Measurements from ENCODE around the gene CD22.

Gene CD22

DNA sequence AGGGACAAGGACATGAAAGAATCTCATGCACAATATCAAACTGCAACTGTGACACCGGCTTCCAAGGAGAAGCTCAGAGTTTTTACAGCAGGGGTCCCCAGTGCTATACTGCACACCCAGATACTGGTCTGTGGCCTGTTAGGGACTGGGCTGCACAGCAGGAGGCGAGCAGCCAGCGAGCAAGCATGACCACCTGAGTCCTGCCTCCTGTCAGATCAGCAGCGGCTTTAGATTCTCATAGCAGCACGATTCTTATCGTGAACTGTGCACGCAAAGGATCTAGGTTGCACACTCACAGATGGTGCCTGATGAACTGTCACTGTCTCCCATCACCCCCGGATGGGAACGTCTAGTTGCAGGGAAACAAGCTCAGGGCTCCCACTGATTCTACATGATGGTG, 13.1 kb upstream of the CD22 start:
- no peak for DNase-seq

DNA sequence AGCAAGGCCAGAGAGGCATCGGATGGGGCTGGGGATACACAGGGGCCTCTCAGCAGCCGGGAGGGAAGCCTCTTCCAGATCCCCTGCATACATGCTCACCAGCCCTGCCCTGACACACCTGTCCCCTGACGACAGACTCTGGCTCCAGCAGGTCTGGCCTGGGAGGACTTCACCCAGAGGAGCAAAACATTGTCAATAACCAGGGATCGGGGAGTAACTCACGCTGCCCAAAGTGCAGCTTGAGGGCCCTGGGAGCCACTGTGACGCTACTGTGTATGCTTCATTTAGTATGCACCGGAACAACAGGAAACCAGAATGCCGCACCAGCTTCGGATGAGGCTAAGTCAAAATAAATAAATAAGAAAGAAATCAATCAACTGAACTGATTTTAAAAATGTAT, 12.4 kb upstream of the CD22 start:
- no peak for DNase-seq

DNA sequence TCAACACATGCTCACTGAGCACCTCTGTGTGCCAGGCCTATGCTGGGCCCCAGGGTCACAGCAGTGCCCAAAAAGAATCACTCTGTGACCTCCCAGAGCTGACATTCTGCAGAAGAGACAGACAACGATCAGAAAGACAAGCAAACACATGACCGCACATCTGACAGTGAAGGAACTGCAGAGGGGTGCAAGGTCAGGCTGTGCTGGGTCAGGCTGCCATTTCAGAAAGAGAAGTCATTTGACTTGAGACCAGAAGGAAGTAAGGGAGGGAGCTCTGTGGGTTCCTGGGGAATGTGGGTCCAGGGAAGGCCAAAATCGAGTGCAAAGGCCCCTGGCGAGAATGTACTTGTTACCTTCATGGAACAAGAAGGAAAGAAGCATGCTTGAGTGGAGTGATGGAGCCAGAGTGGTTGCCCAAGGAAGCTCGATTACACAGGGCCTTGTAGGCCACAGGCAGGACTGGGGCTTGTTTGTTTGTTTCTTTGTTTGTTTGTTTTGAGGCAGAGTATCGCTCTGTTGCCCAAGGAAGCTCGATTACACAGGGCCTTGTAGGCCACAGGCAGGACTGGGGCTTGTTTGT, 11.4 kb upstream of the CD22 start:
- no peak for DNase-seq

DNA sequence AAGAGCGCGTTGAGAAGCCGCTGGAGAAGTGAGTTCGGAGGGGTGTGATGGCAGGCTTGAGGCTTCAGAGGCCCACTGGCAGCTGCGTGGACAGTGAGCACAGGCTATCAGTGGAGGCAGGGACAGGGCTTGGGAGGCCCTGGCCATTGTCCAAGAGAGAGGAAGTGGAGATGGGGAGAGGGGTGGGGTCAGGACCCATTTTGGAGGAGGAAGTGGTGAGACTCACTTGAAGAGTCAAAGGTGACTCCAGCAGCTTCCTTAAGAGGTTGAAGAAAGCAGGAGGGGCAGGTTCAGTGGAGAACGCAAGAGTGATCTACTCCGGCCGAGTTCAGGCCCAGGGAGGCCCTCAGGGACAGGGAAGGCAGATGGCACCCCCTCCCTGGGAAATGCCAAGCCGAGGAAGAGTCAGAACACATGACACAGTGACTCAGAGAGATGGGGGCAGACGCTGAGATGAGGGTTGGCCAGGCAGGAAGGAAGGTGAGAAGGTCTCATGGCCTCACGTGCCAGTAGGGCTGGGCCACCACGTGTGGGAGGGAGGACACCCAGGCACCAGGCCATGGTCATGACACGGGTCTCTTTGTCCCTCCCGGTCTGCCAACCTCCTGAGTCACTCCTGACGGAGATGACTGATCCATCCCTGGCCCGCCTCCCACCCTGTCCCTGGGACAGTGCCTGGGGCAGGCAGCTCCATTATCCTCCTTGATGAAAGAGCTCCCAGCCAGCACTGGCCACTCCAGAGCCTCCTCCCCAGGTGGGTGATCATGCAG, 10.1 kb upstream of the CD22 start:
- no peak for DNase-seq

DNA sequence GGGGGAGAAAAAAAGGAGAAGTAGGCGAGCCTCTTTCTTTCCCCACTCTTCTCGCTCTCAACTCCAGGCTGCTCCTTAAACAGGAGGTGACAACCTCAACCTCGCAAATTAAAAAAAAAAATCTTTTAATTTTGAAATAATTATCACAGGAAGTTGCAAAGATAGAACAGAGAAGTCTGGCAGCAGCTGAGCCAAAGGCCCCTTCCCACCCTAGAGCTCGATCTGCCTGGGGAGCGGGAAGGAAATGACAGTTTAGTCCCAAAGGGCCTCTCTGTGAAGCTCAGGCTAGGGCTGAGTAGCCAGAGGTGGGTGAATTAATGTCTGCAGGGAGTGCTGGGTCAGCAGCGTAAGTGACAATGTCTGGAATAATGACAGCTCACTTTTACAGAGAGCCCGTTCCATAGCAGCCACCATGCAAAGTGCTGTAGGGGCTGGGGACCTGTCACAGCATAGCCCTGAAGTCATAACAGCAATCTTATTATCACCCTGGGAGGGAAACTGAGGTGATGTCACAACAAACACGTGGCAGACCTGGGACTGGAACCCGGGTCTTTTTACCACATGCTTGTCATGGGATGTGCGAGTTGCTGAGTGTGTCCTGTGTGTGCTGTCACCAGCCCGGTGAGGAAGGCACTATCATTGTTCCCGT, 8.8 kb upstream of the CD22 start:
- DNase-seq = no peak

DNA sequence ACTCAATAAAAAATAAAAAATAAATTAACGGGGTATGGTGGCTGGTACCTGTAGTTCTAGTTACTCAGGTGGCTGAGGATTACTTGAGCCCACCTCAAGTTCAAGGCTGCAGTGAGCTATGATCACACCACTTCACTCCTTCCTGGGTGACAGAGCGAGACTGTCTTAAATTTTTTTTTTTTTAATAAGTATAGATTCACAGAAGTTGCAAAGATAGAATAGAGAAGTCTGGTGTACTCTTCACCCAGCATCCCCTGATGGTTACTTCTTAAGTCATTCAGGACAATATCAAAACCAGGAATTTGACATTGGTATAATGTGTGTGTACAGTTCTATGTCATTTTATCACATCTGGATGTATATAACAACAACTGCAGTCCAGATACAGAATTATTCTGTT, 7.7 kb upstream of the CD22 start:
- no peak for DNase-seq

DNA sequence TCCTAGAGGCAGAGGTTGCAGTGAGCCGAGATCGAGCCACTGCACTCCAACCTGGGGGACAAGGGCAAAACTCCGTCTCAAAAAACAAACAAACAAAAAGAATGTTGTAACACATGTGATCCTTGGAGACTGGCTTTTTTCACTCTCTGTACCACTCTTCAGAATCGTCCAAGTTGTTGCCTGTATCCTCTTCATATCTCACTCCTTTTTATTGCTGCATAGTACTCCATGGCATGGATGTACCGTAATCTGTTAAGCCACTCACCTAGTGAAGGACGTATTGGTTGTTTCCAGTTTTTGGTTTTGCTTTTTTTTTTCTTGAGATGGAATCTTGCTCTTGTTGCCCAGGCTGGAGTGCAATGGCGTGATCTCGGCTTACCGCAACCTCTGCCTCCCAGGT, 7.0 kb upstream of the CD22 start:
- DNase-seq = no peak

DNA sequence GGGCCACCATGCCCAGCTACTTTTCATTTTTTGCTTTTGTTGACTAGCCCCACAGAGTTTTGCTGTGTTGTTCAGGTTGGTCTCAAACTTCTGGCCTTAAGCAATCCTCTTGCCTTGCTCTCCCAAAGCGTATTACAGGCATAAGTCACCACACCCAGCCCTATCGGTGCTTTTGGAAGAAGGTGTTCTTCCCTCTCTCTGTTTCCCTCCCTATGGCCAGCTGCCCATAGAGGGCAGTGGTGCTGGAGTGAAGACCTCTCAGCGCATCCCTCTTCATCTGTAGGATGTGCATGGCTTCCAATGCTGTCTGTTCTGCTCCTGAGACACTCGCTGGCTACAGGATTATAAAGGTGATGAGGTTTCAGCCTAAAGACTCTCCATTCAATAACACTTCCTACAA, 1.3 kb upstream of the CD22 start:
- DNase-seq = no peak

DNA sequence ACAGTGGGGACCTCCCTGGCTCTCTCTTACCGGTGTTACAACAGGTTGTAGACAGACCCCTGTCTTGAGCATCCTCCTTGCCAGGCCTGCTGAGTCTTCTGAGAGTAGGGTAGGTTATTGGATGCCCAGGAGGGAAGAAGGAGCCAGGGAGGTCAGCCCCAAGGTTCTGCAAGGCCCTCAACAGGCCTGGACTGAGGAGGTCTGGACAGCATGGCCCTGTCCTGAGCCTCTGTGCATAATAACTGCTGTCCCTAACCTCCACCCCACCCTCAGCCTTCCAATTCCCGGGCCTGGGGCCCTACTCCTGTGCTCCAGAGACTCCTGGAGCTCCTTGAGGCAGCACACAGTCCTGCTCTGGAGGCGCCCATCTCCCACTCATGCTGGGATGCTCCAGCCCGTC, 336 bp downstream of the CD22 start:
- DNase-seq = no peak

DNA sequence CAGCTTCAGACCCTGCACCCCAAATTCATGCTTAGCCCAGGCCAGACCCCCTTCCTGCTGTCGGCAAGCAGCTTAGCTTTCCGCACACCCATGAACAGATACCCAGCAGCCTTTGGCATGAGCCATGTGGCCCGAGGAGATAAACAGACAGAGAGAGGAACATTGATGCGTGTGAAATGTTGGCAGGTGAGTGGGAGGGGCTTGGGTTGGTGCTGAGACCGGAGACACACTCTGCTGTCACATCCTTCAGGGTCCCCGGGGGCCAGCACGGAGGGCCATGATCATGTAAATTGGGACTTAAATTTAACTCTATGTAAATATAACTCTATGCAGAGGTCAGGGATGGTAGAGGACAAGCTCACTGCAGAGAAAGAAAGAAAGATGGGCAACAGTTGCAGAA, 1.5 kb downstream of the CD22 start:
- no peak for DNase-seq

DNA sequence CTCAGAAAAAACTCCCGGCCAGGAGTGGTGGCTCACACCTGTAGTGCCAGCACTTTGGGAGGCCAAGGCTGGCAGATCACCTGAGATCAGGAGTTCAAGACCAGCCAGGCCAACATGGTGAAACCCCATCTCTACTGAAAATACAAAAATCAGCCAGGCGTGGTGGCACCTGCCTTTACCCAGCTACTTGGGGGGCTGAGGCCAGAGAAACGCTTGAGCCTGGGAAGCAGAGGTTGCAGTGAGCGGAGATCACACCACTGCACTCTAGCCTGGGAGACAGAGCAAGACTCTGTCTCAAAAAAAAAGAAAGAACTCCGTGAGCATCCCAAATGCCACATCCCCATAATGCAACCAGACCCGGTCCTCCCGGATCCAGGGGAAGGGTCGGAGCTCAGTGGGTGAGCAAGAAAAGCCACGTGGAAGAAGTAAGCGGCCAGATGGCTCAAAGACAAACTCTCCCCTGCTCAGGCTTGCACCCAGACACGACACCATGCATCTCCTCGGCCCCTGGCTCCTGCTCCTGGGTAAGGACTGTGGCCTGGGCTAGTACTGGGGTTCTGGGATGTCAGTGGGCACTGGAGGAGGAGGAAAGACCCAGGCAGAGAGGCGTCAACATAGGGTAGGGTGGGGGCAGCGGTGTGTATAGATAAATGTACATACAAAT, 2.7 kb downstream of the CD22 start:
- DNase-seq = no peak

DNA sequence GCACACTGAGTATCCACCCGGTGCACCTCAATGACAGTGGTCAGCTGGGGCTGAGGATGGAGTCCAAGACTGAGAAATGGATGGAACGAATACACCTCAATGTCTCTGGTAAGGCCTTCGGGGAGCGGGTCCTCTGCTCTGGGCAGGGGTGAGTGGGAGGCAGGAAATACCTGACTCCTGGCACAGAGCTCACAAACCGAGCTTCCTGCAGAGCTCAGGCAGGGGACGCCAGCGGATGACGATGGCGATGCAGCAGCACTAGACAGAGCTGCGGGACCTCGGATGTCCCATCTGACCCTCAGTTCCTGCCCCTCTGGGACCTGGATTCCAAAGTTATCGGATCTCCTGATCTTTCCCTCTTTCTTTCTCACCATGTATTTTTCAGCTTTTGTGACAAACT, 3.8 kb downstream of the CD22 start:
- DNase-seq = no peak

DNA sequence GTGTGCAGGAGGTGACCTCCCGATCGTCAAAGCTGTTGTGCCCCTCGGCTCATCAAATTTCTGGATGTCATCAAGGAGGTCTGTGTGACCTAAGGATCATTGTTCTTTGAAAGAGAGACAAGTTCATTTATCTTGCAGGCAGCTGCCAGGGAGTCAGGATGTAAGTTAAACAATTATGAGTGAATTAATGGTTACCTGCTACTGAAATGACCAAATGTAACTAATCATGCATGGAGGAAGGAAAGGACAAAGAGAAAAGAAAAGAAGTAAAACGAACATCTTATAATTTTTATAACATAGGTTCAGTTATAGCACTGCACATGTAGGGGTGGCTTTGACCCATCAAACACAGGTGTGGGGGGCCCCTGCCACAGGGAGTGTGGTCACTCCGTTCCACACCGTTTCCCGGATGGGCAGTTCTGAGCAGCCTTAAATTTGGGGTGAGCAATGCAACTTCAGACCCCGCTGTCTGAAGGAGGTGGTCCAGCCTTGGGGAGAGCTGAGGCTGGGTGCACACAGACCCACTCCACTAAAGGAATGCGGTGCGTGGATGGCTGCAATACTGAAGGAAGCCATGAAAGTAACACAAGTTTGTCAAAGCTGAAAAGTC, 5.3 kb downstream of the CD22 start:
- DNase-seq = no peak

DNA sequence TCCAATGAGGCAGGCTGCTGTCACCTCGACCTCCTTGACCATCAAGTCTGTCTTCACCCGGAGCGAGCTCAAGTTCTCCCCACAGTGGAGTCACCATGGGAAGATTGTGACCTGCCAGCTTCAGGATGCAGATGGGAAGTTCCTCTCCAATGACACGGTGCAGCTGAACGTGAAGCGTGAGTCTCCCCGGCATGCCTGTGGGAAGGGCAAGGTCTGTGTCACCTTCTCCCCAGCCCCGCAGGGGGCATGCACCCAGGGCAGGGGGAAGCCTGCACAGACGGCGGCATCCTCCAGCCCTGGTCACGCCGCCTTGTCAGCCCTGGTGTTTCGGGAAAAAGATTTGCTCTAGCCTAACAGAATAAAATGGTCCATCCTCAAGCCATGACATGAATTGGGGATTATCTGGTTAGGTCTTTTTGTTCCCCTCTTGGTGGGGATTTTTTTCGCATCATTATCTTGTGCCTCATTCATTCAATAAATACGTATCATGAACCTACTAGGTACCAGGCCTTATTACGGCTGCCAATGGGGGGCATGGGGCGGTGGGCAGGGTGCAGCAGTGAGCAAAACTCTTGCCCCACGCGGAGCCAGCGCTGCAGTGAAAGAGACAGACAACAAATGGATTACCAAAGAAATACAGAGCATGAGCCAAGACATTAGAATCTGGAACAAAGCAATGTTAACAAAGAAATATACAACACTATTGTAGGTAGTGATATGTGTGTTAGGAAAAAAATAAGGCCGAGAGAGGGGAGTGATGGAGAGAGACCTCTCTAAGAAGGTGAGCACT, 7.4 kb downstream of the CD22 start:
- no peak for DNase-seq

DNA sequence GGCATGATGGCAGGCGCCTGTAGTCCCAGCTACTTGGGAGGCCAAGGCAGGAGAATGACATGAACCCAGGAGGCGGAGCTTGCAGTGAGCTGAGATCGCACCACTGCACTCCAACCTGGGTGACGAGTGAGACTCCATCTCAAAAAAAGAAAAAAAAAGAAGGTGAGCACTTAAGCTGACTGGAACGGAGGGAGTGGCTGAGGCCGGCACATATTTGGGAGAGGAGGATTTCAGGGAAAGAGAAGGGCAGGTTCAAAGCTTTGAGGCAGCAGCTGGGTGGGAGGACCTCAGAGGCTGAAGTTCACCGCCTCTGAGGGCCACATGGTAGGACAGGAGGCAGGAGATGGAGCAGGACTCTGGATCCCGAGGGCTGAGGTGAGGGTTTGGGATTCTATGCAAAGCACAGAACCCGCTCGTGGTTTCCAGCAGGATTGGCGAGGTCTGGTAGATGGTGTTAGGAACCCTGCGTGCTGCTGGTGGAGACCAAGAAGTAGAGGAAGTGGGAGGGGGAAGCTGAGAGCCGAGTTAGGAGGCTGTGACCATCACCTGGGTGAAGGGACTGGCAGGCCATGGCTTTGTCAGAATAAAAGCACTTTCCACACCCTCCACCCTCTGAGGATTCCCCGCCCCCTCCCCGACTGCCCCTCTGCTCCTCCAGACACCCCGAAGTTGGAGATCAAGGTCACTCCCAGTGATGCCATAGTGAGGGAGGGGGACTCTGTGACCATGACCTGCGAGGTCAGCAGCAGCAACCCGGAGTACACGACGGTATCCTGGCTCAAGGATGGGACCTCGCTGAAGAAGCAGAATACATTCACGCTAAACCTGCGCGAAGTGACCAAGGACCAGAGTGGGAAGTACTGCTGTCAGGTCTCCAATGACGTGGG, 8.4 kb downstream of the CD22 start:
- no peak for DNase-seq

DNA sequence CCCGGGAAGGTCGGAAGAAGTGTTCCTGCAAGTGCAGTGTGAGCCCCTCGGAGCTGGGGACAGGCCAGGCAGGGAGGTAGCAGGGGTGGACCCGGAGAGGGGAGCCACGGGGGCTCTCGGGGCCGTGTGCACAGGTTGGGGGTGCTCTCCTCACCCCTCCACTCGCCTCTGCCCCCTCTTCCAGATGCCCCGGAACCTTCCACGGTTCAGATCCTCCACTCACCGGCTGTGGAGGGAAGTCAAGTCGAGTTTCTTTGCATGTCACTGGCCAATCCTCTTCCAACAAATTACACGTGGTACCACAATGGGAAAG, 9.0 kb downstream of the CD22 start:
- DNase-seq = no peak

DNA sequence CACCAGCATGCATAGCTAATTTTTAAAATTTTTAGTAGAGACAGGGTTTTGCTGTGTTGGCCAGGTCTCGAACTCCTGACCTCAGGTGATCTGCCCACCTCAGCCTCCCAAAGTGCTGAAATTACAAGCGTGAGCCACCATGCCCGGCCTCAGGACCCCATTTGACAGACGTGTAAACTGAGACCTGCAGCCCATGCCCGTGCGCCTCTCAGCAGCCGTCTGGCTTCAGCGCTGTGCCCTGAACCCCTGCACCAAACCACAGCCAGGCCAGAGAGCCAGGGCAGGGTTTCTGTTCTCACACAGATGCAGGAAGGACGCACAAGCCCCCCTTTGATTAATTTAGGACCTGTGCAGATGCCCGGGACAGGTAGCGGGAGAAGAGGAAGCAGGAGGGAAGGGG, 11.4 kb downstream of the CD22 start:
- DNase-seq = no peak

DNA sequence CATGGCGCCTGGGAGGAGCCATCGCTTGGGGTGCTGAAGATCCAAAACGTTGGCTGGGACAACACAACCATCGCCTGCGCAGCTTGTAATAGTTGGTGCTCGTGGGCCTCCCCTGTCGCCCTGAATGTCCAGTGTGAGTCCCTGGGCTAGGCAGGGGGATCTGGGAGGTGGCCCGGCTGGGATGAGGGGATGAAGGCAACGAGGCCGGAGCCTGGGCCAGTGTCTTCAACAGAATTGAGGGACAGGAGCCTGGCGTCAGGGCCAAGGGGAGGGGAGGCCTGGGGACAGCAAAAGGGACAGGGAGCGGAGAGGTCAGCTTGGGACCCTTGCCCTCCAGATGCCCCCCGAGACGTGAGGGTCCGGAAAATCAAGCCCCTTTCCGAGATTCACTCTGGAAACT, 12.0 kb downstream of the CD22 start:
- no peak for DNase-seq

DNA sequence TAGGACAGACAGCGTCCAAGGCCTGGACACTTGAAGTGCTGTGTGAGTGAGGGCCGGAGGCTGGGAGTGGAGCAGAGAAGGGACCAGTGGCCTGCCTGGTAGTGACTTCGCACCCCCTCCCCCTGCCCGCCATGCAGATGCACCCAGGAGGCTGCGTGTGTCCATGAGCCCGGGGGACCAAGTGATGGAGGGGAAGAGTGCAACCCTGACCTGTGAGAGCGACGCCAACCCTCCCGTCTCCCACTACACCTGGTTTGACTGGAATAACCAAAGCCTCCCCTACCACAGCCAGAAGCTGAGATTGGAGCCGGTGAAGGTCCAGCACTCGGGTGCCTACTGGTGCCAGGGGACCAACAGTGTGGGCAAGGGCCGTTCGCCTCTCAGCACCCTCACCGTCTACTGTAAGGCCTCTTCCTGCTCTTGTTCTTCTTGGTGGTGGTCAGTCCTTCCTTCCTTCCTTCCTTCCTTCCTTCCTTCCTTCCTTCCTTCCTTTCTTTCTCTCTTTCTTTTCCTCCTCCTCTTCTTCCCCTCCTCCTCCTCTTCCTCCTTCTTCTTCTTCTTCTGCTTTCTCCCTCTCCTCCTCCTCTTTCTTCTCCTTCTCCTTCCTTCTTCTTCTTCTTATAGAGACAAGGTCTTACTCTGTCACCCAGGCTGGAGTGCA, 12.7 kb downstream of the CD22 start:
- no peak for DNase-seq

DNA sequence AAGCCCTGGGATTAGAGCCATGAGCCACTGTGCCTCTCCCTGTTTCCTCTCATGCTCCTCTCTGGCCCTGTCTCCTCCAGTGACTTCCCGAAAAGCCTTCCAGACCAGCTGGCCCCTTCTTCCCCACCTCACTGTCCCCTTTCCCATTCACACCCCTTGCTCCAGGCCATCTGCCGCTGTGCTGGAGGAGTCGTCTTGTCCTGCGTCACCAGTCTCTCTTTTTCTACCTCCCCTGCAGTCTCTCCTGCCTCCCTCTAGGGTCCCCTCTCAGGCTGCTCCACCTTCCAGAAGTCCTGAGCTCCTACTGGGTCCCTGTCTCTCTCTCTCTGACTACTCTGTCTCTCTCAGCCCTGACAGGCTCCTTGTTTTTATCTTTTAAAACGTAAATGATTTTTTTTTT, 13.4 kb downstream of the CD22 start:
- DNase-seq = no peak

DNA sequence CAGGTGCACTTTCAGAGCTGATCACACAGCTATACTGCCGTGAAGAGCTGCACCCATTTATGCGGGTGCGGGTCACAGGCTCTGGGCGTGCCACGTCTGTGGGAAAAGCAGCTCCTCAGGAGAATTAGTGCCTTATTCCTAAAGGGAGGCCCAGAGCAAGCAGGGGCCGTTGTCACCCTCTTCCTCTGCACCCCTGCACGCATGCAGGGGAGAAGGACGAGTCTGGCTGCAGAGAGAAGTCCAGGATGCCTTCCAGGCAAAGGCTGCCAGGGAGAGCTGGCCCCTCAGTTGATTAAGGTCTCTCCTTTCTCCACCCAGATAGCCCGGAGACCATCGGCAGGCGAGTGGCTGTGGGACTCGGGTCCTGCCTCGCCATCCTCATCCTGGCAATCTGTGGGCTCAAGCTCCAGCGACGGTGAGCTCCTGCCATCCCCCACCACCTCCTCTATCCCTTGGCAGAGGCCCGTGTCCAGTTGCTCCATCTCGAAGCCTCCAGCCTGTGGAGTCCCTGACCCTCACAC, 15.6 kb downstream of the CD22 start:
- DNase-seq = no peak

Measured in CD4-positive, alpha-beta T cell treated with Interleukin-12 subunit alpha and Interleukin-12 subunit beta, for 1 hour (primary cell).